ENCODE results near the gene WASF3. TPM values are rescaled to one million over a fixed set of nuclear protein-coding genes. Genes with fewer than 3 reads are reported as not detected.
A peak's percentile ranks its signal among the peaks of the same experiment; 100 is the strongest.

The WASF3 gene
- total and polyA plus RNA-seq, 2 of the 13 experiments (the other 11 are each of a cell fraction or from before 2014, with no cell fraction given): 10.4 to 17.2 TPM

- TF ChIP-seq ZNF326 (CRISPR knock-in tag; IDR thresholded peaks at IDR 0.05; ENCODE audit: borderline replicate concordance) (no peak), SSRP1 (CRISPR knock-in tag; IDR thresholded peaks at IDR 0.05) (no peak), ZNF274 (CRISPR knock-in tag; IDR thresholded peaks at IDR 0.05) (no peak), ZFAT (CRISPR knock-in tag; conservative IDR thresholded peaks at IDR 0.05) (no peak), ZNF382 (CRISPR knock-in tag; IDR thresholded peaks at IDR 0.05; ENCODE audit: borderline replicate concordance) (no peak), ZNF138 (CRISPR knock-in tag; IDR thresholded peaks at IDR 0.05; ENCODE audit: low read depth) (no peak), ZC3H13 (CRISPR knock-in tag; IDR thresholded peaks at IDR 0.05) (no peak), ISL2 (CRISPR knock-in tag; IDR thresholded peaks at IDR 0.05) (no peak), HMGA1 (CRISPR knock-in tag; conservative IDR thresholded peaks at IDR 0.05) (no peak), MBNL3 (CRISPR knock-in tag; conservative IDR thresholded peaks at IDR 0.05) (no peak), SPEN (CRISPR knock-in tag; IDR thresholded peaks at IDR 0.05; ENCODE audit: low read depth) (no peak), TARDBP (CRISPR knock-in tag; IDR thresholded peaks at IDR 0.05) (no peak), ZNF331 (CRISPR knock-in tag; IDR thresholded peaks at IDR 0.05) (peak; percentile 51; the same call in 1 of the 2 replicates), ZNF891 (CRISPR knock-in tag; IDR thresholded peaks at IDR 0.05) (no peak), ZNF335 (CRISPR knock-in tag; IDR thresholded peaks at IDR 0.05) (no peak), ZNF607 (CRISPR knock-in tag; IDR thresholded peaks at IDR 0.05; ENCODE audit: borderline replicate concordance) (0 out of 2 replicates have a peak, but pooled peaks have one; percentile 25), ZFYVE20 (CRISPR knock-in tag; IDR thresholded peaks at IDR 0.05; ENCODE audit: borderline replicate concordance, low read depth) (no peak), FOSL1 (CRISPR knock-in tag; IDR thresholded peaks at IDR 0.05; ENCODE audit: borderline replicate concordance) (no peak), MEF2D (CRISPR knock-in tag; IDR thresholded peaks at IDR 0.05) (no peak)
- TF ChIP-seq, protein P1, sequence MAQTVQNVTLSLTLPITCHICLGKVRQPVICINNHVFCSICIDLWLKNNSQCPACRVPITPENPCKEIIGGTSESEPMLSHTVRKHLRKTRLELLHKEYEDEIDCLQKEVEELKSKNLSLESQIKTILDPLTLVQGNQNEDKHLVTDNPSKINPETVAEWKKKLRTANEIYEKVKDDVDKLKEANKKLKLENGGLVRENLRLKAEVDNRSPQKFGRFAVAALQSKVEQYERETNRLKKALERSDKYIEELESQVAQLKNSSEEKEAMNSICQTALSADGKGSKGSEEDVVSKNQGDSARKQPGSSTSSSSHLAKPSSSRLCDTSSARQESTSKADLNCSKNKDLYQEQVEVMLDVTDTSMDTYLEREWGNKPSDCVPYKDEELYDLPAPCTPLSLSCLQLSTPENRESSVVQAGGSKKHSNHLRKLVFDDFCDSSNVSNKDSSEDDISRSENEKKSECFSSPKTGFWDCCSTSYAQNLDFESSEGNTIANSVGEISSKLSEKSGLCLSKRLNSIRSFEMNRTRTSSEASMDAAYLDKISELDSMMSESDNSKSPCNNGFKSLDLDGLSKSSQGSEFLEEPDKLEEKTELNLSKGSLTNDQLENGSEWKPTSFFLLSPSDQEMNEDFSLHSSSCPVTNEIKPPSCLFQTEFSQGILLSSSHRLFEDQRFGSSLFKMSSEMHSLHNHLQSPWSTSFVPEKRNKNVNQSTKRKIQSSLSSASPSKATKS (CRISPR knock-in tag; IDR thresholded peaks at IDR 0.05): no peak
- TF ChIP-seq, protein P2, sequence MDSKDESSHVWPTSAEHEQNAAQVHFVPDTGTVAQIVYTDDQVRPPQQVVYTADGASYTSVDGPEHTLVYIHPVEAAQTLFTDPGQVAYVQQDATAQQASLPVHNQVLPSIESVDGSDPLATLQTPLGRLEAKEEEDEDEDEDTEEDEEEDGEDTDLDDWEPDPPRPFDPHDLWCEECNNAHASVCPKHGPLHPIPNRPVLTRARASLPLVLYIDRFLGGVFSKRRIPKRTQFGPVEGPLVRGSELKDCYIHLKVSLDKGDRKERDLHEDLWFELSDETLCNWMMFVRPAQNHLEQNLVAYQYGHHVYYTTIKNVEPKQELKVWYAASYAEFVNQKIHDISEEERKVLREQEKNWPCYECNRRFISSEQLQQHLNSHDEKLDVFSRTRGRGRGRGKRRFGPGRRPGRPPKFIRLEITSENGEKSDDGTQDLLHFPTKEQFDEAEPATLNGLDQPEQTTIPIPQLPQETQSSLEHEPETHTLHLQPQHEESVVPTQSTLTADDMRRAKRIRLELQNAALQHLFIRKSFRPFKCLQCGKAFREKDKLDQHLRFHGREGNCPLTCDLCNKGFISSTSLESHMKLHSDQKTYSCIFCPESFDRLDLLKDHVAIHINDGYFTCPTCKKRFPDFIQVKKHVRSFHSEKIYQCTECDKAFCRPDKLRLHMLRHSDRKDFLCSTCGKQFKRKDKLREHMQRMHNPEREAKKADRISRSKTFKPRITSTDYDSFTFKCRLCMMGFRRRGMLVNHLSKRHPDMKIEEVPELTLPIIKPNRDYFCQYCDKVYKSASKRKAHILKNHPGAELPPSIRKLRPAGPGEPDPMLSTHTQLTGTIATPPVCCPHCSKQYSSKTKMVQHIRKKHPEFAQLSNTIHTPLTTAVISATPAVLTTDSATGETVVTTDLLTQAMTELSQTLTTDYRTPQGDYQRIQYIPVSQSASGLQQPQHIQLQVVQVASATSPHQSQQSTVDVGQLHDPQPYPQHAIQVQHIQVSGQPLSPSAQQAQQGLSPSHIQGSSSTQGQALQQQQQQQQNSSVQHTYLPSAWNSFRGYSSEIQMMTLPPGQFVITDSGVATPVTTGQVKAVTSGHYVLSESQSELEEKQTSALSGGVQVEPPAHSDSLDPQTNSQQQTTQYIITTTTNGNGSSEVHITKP (CRISPR knock-in tag; IDR thresholded peaks at IDR 0.05; ENCODE audit: low read depth): no peak
- TF ChIP-seq, protein P3, sequence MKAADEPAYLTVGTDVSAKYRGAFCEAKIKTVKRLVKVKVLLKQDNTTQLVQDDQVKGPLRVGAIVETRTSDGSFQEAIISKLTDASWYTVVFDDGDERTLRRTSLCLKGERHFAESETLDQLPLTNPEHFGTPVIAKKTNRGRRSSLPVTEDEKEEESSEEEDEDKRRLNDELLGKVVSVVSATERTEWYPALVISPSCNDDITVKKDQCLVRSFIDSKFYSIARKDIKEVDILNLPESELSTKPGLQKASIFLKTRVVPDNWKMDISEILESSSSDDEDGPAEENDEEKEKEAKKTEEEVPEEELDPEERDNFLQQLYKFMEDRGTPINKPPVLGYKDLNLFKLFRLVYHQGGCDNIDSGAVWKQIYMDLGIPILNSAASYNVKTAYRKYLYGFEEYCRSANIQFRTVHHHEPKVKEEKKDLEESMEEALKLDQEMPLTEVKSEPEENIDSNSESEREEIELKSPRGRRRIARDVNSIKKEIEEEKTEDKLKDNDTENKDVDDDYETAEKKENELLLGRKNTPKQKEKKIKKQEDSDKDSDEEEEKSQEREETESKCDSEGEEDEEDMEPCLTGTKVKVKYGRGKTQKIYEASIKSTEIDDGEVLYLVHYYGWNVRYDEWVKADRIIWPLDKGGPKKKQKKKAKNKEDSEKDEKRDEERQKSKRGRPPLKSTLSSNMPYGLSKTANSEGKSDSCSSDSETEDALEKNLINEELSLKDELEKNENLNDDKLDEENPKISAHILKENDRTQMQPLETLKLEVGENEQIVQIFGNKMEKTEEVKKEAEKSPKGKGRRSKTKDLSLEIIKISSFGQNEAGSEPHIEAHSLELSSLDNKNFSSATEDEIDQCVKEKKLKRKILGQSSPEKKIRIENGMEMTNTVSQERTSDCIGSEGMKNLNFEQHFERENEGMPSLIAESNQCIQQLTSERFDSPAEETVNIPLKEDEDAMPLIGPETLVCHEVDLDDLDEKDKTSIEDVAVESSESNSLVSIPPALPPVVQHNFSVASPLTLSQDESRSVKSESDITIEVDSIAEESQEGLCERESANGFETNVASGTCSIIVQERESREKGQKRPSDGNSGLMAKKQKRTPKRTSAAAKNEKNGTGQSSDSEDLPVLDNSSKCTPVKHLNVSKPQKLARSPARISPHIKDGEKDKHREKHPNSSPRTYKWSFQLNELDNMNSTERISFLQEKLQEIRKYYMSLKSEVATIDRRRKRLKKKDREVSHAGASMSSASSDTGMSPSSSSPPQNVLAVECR (CRISPR knock-in tag; IDR thresholded peaks at IDR 0.05; ENCODE audit: borderline replicate concordance): peak; percentile 28; the same call in 1 of the 2 replicates
Measured at GRCh38 chr13:26544707-26545106, 12.8 kb upstream of the WASF3 start (continued).

Data from HepG2 (cell line).